ENCODE results near the gene TSPAN31. TPM values are rescaled to one million over a fixed set of nuclear protein-coding genes. Genes with fewer than 3 reads are reported as not detected.

TSPAN31 gene
- total RNA-seq, 1 donor from 2014 or later, result 45.6 TPM

- DNase-seq (ENCODE audit: low spot score), result no peak
Measured at GRCh38 chr12:57783466-57783801, 38.6 kb downstream of the TSPAN31 start.

GRCh38 chr12:57783861-57784260, 39.0 kb downstream of the TSPAN31 start:
- DNase-seq (ENCODE audit: low spot score), result no peak

GRCh38 chr12:57793920-57794319, 49.1 kb downstream of the TSPAN31 start:
- DNase-seq (ENCODE audit: low spot score), result no peak

DNA sequence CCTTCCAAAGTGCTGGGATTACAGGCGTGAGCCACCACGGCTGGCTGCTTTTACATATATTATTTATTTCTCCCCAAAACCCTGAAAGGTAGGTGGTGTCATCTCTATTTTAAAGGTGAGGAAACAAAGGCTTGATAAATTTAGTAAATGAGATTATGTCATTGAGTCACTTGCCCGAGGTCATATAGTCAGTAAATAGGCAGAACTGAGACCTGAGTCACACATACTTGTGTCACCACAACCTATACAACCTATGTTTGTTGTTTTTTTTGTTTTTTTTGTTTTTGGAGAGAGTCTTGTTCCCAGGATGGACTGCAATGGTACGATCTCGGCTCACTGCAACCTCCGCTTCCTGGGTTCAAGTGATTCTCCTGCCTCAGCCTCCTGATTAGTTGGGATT, 50.5 kb downstream of the TSPAN31 start:
- DNase-seq (ENCODE audit: low spot score), result no peak

- DNase-seq (ENCODE audit: low spot score), result no peak
Measured at GRCh38 chr12:57796996-57797395, 52.2 kb downstream of the TSPAN31 start.

DNA sequence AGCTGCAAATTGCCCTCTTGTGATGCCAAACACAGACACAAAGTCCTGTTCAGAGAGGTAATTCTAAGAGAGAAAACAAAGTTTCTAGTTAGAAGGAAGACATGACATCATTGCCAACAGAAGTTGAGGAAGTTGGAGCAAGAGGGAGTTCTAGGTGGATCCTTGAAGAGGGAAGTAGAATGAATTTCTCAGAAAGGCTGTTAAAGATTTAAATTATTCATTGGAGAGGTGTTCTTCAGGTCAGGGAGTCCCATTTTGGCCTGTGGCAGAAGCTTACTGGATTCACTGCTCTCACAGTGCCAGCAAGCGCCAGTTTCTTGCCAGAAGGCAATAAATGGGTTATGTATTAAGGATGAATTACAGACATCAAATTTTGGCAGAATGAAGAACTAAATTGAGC, 53.1 kb downstream of the TSPAN31 start:
- DNase-seq (ENCODE audit: low spot score), result no peak

Other genes starting within 250 kb of the TSPAN31 start
- 30.8 TPM for gene DDIT3, start 224.5 kb upstream of the TSPAN31 start, total RNA-seq
- gene MBD6, start 222.2 kb upstream of the TSPAN31 start, total RNA-seq, result 177 TPM
- gene DCTN2, start 197.8 kb upstream of the TSPAN31 start, total RNA-seq, result 104 TPM
- 0.99 TPM for gene KIF5A, start 195.0 kb upstream of the TSPAN31 start, total RNA-seq
- 48.0 TPM for gene PIP4K2C, start 153.8 kb upstream of the TSPAN31 start, total RNA-seq
- 40.0 TPM for gene DTX3, start 140.2 kb upstream of the TSPAN31 start, total RNA-seq
- 41.5 TPM for gene ARHGEF25, start 133.6 kb upstream of the TSPAN31 start, total RNA-seq
- gene B4GALNT1, start 111.8 kb upstream of the TSPAN31 start, total RNA-seq, result 3.3 TPM
- gene OS9, start 50.9 kb upstream of the TSPAN31 start, total RNA-seq, result 201 TPM
- gene AGAP2, start 6.3 kb upstream of the TSPAN31 start, total RNA-seq, result 2.8 TPM
- 86.5 TPM for gene CDK4, start 7.3 kb downstream of the TSPAN31 start, total RNA-seq
- gene MARCHF9, start 10.1 kb downstream of the TSPAN31 start, total RNA-seq, result 12.1 TPM
- gene CYP27B1, start 22.0 kb downstream of the TSPAN31 start, total RNA-seq, result 1.6 TPM
- 50.1 TPM for gene METTL1, start 27.1 kb downstream of the TSPAN31 start, total RNA-seq
- 9.8 TPM for gene EEF1AKMT3, start 27.6 kb downstream of the TSPAN31 start, total RNA-seq
- 32.9 TPM for gene TSFM, start 37.7 kb downstream of the TSPAN31 start, total RNA-seq
- gene AVIL, start 73.7 kb downstream of the TSPAN31 start, total RNA-seq, result 5.2 TPM
- gene CTDSP2, start 101.7 kb downstream of the TSPAN31 start, total RNA-seq, result 130 TPM
- 8.5 TPM for gene ATP23, start 196.5 kb downstream of the TSPAN31 start, total RNA-seq